Panc1 (cell line): Measurements from ENCODE around the gene PCDHGA1. TPM values are rescaled to one million over a fixed set of nuclear protein-coding genes. Genes with fewer than 3 reads are reported as not detected.

Experiments
- ATAC-seq: fragments of 200-7000 bp; cut with Tn5 transposase; 2 replicates; pipeline ENCODE4 v1.9.1; 2020; ENCODE audit warnings: mild to moderate bottlenecking, moderate library complexity
- BruUV-seq: library from RNA; stranded (reverse); fragments of 400-500 nt; replicated peaks from 2 replicates; lab custom pipeline; 2021; lab: Mats Ljungman, UMichigan
- CTCF ChIA-PET: fragments of 300-600 bp; sonication (Branson Sonifier 250); formaldehyde crosslinking; loops from one replicate; lab custom pipeline; 2022; ENCODE audit warnings: antibody characterized with exemption; lab: Charles Lee
- POLR2A ChIA-PET: fragments of 300-600 bp; sonication (Branson Sonifier 250); formaldehyde crosslinking; loops from one replicate; lab custom pipeline; 2022; ENCODE audit warnings: antibody characterized with exemption; lab: Charles Lee
- DNase-seq: peaks from one replicate; pipeline ENCODE4 v3.0.0-alpha.2; 2010; ENCODE audit warnings: low read depth, low spot score
- H3K27ac ChIP-seq: 2 replicates; pipeline ENCODE4 v1.5.1; 2011; ENCODE audit warnings: mild to moderate bottlenecking, low read length, inconsistent platforms
- H3K27me3 ChIP-seq: fragments of 200-500 bp; sonication (Bioruptor generic); 2 replicates; pipeline ENCODE4 v1.6.0; 2014; ENCODE audit warnings: low read length, inconsistent platforms; ENCODE audit not compliant: control insufficient read depth, insufficient read depth
- H3K36me3 ChIP-seq: fragments of 200-500 bp; sonication (Bioruptor generic); 2 replicates; pipeline ENCODE4 v1.5.1; 2014; ENCODE audit warnings: inconsistent platforms, mild to moderate bottlenecking, low read length, moderate library complexity; ENCODE audit not compliant: control insufficient read depth, insufficient read depth
- H3K4me1 ChIP-seq: 2 replicates; pipeline ENCODE4 v1.5.1; 2011; ENCODE audit warnings: inconsistent platforms, mild to moderate bottlenecking, low read length, moderate library complexity; ENCODE audit not compliant: control insufficient read depth, insufficient read depth
- H3K4me3 ChIP-seq, 2 experiments: 2 replicates each; pipeline ENCODE4 v1.5.1; 2011 to 2012; ENCODE audit warnings: low read depth in 2 of 2, low read length in 2 of 2, mild to moderate bottlenecking in 2 of 2, inconsistent platforms in 1 of 2, moderate library complexity in 1 of 2
- H3K9me3 ChIP-seq: fragments of 200-500 bp; sonication (Bioruptor generic); 2 replicates; pipeline ENCODE4 v1.5.1; 2014; ENCODE audit warnings: low read depth, mild to moderate bottlenecking, inconsistent platforms, low read length, moderate library complexity; ENCODE audit not compliant: control insufficient read depth, insufficient read depth
- POLR2AphosphoS5 ChIP-seq: IDR thresholded peaks from 2 replicates; pipeline ENCODE4 v1.6.1; 2012; ENCODE audit warnings: mild to moderate bottlenecking, low read depth, low read length, moderate library complexity
- SIN3A ChIP-seq: IDR thresholded peaks from 2 replicates; pipeline ENCODE4 v1.6.1; 2012; ENCODE audit warnings: low read depth, mild to moderate bottlenecking, low read length, moderate library complexity, borderline replicate concordance; ENCODE audit not compliant: insufficient read depth
- TCF7L2 ChIP-seq: IDR thresholded peaks from 2 replicates; pipeline ENCODE4 v1.6.1; 2011; ENCODE audit warnings: mild to moderate bottlenecking, low read depth, low read length, inconsistent platforms
- in situ Hi-C: cut with HindIII; loops from 2 replicates; pipeline ENCODE4 v1.10.0; 2016; ENCODE audit warnings: low sequenced_read_pairs, low pct_unique_long_range_greater_than_20kb
- intact Hi-C: fragments of 100-400 bp; cut with micrococcal nuclease; formaldehyde crosslinking; loops from one replicate; pipeline ENCODE4 v1.10.0; 2022; ENCODE audit not compliant: unreplicated experiment
- total RNA-seq: library from RNA; stranded (reverse); gene quantifications from one replicate; pipeline ENCODE4 v1.2.1, GENCODE V29; 2021; ENCODE audit not compliant: unreplicated experiment
- TF ChIP-seq, protein P1 (sequence below), 2 experiments: IDR thresholded peaks; 2 replicates each; pipeline ENCODE4 v1.6.1; 2011 to 2012; ENCODE audit warnings: low read depth in 2 of 2, control low read depth in 1 of 2, low read length in 1 of 2, mild to moderate bottlenecking in 1 of 2, moderate library complexity in 1 of 2; ENCODE audit not compliant: insufficient read depth in 1 of 2
- TF ChIP-seq, protein P2 (sequence below): fragments of 450-650 bp; IDR thresholded peaks from 2 replicates; pipeline ENCODE4 v1.5.1; 2017; ENCODE audit warnings: mild to moderate bottlenecking

PCDHGA1 gene
- total RNA-seq, 1 experiment from 2014 or later: 0.92 TPM

GRCh38 chr5:141507387-141508091, 177.2 kb downstream of the PCDHGA1 start:
- H3K4me1 ChIP-seq: peaks cover 2% of the 10 kb centered on the region; the same call in 1 of the 2 replicates
- ChIA-PET CTCF (interaction anchor here (0.6 to 1.2 kb wide), 3 partner anchors 17 to 90 kb away, joined by 3 to 5 read pairs (median 3); partner anchors contain the start of gene PCDHGB7), POLR2A (interaction anchor here (0.6 to 0.7 kb wide), 3 partner anchors 15 to 48 kb away, joined by 3 to 5 read pairs (median 3); no protein-coding TSS in a partner anchor)
- TF ChIP-seq, protein P1, sequence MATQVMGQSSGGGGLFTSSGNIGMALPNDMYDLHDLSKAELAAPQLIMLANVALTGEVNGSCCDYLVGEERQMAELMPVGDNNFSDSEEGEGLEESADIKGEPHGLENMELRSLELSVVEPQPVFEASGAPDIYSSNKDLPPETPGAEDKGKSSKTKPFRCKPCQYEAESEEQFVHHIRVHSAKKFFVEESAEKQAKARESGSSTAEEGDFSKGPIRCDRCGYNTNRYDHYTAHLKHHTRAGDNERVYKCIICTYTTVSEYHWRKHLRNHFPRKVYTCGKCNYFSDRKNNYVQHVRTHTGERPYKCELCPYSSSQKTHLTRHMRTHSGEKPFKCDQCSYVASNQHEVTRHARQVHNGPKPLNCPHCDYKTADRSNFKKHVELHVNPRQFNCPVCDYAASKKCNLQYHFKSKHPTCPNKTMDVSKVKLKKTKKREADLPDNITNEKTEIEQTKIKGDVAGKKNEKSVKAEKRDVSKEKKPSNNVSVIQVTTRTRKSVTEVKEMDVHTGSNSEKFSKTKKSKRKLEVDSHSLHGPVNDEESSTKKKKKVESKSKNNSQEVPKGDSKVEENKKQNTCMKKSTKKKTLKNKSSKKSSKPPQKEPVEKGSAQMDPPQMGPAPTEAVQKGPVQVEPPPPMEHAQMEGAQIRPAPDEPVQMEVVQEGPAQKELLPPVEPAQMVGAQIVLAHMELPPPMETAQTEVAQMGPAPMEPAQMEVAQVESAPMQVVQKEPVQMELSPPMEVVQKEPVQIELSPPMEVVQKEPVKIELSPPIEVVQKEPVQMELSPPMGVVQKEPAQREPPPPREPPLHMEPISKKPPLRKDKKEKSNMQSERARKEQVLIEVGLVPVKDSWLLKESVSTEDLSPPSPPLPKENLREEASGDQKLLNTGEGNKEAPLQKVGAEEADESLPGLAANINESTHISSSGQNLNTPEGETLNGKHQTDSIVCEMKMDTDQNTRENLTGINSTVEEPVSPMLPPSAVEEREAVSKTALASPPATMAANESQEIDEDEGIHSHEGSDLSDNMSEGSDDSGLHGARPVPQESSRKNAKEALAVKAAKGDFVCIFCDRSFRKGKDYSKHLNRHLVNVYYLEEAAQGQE (IDR thresholded peaks at IDR 0.05; ENCODE audit: insufficient read depth in 1 of 2, low read depth in 2 of 2, low read length in 1 of 2): no peak
- no peak for TF ChIP-seq SIN3A
- TF ChIP-seq POLR2AphosphoS5: no peak
- no peak for TF ChIP-seq TCF7L2
- TF ChIP-seq, protein P2, sequence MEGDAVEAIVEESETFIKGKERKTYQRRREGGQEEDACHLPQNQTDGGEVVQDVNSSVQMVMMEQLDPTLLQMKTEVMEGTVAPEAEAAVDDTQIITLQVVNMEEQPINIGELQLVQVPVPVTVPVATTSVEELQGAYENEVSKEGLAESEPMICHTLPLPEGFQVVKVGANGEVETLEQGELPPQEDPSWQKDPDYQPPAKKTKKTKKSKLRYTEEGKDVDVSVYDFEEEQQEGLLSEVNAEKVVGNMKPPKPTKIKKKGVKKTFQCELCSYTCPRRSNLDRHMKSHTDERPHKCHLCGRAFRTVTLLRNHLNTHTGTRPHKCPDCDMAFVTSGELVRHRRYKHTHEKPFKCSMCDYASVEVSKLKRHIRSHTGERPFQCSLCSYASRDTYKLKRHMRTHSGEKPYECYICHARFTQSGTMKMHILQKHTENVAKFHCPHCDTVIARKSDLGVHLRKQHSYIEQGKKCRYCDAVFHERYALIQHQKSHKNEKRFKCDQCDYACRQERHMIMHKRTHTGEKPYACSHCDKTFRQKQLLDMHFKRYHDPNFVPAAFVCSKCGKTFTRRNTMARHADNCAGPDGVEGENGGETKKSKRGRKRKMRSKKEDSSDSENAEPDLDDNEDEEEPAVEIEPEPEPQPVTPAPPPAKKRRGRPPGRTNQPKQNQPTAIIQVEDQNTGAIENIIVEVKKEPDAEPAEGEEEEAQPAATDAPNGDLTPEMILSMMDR: no peak
- no peak for DNase-seq
- no peaks in the 10 kb centered on the region for H3K36me3 ChIP-seq
- BruUV-seq: no TSS peak
- H3K27me3 ChIP-seq: no peaks in the 10 kb centered on the region
- in situ Hi-C loops (no loop called here), intact Hi-C loops (no loop called here)
- no peaks in the 10 kb centered on the region for H3K9me3 ChIP-seq
- H3K27ac ChIP-seq: no peak overlapping the region
- ATAC-seq: no peak
- H3K4me3 ChIP-seq: no peak overlapping the region

- Histone ChIP-seq H3K4me1 (peaks cover 10% of the 10 kb centered on the region; the same call in 1 of the 2 replicates), H3K27me3 (no peaks in the 10 kb centered on the region), H3K27ac (no peak overlapping the region), H3K36me3 (no peaks in the 10 kb centered on the region), H3K9me3 (no peaks in the 10 kb centered on the region), H3K4me3 (no peak overlapping the region)
- no peak for ATAC-seq
- TF ChIP-seq, protein P2: no peak
- TF ChIP-seq SIN3A (no peak), TCF7L2 (no peak), POLR2AphosphoS5 (no peak)
- TF ChIP-seq, protein P1 (IDR thresholded peaks at IDR 0.05; ENCODE audit: insufficient read depth in 1 of 2, low read depth in 2 of 2, low read length in 1 of 2): no peak
- ChIA-PET CTCF (interaction anchor here (0.7 to 1.2 kb wide), 2 partner anchors 16 to 91 kb away, joined by 3 read pairs; partner anchors contain the start of gene PCDHGB7), POLR2A (interaction anchor here (0.6 kb wide), 1 partner anchor 36 kb away, joined by 3 read pairs; no protein-coding TSS in a partner anchor)
- in situ Hi-C loops: no loop called here
- no TSS peak for BruUV-seq
- DNase-seq: no peak
- intact Hi-C loops: no loop called here
These were observed 178.1 kb downstream of the PCDHGA1 start for GRCh38 chr5:141508440-141508797.
